Measurements from ENCODE around the gene PROX2.

DNA sequence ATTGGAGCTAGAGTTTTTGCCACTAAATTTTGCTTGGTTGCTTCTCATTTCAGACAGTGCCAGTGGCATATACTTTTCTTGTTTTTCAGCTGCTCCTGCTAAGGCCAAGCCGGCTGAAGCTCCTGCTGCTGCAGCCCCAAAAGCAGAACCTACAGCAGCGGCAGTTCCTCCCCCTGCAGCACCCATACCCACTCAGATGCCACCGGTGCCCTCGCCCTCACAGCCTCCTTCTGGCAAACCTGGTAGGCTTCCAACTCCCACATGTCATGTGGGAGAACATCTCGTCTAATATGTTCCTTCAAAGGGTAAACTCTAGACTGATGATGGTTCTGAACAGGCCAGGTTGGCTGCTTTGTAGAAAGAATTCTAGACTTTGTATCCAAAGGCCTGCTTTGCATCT is 16.8 kb upstream of the PROX2 start:
- TF ChIP-seq, protein P1, sequence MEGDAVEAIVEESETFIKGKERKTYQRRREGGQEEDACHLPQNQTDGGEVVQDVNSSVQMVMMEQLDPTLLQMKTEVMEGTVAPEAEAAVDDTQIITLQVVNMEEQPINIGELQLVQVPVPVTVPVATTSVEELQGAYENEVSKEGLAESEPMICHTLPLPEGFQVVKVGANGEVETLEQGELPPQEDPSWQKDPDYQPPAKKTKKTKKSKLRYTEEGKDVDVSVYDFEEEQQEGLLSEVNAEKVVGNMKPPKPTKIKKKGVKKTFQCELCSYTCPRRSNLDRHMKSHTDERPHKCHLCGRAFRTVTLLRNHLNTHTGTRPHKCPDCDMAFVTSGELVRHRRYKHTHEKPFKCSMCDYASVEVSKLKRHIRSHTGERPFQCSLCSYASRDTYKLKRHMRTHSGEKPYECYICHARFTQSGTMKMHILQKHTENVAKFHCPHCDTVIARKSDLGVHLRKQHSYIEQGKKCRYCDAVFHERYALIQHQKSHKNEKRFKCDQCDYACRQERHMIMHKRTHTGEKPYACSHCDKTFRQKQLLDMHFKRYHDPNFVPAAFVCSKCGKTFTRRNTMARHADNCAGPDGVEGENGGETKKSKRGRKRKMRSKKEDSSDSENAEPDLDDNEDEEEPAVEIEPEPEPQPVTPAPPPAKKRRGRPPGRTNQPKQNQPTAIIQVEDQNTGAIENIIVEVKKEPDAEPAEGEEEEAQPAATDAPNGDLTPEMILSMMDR (IDR thresholded peaks at IDR 0.05; ENCODE audit: low read depth, low read length), result no peak
- no peak for TF ChIP-seq POLR2A (IDR thresholded peaks at IDR 0.05; ENCODE audit: extremely low read depth, insufficient read length)

Data from NB4 (cell line).